WTC11 (cell line): Measurements from ENCODE around the gene C1orf174.

Source experiments
- ARID4B ChIP-seq: sonication (generic); formaldehyde crosslinking; IDR thresholded peaks from 2 replicates; pipeline ENCODE4 v1.8.0; 2023; ENCODE audit warnings: missing genetic modification reagents, mild to moderate bottlenecking, borderline replicate concordance
- ATF1 ChIP-seq: sonication (generic); formaldehyde crosslinking; IDR thresholded peaks from 2 replicates; pipeline ENCODE4 v1.8.1; 2023; ENCODE audit warnings: mild to moderate bottlenecking, moderate library complexity, missing genetic modification reagents
- CTCF ChIP-seq: fragments of 200-600 bp; IDR thresholded peaks from 2 replicates; pipeline ENCODE4 v1.8.0; 2022; ENCODE audit warnings: antibody characterized with exemption
- ETV6 ChIP-seq: sonication (generic); formaldehyde crosslinking; IDR thresholded peaks from 2 replicates; pipeline ENCODE4 v1.8.1; 2022; ENCODE audit warnings: mild to moderate bottlenecking, missing genetic modification reagents
- JAZF1 ChIP-seq: fragments of 250-450 bp; sonication (Bioruptor Pico); IDR thresholded peaks from 2 replicates; pipeline ENCODE4 v1.9.0; 2021; ENCODE audit warnings: moderate library complexity, mild to moderate bottlenecking, inconsistent platforms
- MAX ChIP-seq: sonication (generic); formaldehyde crosslinking; IDR thresholded peaks from 2 replicates; pipeline ENCODE4 v1.8.0; 2022; ENCODE audit warnings: mild to moderate bottlenecking, missing genetic modification reagents
- MLX ChIP-seq: sonication (generic); formaldehyde crosslinking; IDR thresholded peaks from 2 replicates; pipeline ENCODE4 v1.8.1; 2023; ENCODE audit warnings: mild to moderate bottlenecking, missing genetic modification reagents, moderate library complexity
- NR1H2 ChIP-seq: sonication (generic); formaldehyde crosslinking; IDR thresholded peaks from 2 replicates; pipeline ENCODE4 v1.9.0; 2021; ENCODE audit warnings: mild to moderate bottlenecking, moderate library complexity, missing genetic modification reagents
- SMAD3 ChIP-seq: sonication (generic); formaldehyde crosslinking; IDR thresholded peaks from 2 replicates; pipeline ENCODE4 v1.8.0; 2022; ENCODE audit warnings: missing genetic modification reagents, mild to moderate bottlenecking, borderline replicate concordance
- TEAD4 ChIP-seq: sonication (generic); formaldehyde crosslinking; IDR thresholded peaks from 2 replicates; pipeline ENCODE4 v1.8.0; 2022; ENCODE audit warnings: mild to moderate bottlenecking, missing genetic modification reagents
- USF2 ChIP-seq: sonication (generic); formaldehyde crosslinking; IDR thresholded peaks from 2 replicates; pipeline ENCODE4 v1.8.1; 2023; ENCODE audit warnings: mild to moderate bottlenecking, missing genetic modification reagents, moderate library complexity
- ZNF416 ChIP-seq: fragments of 250-450 bp; sonication (Bioruptor Pico); IDR thresholded peaks from 2 replicates; pipeline ENCODE4 v1.9.0; 2021; ENCODE audit warnings: mild to moderate bottlenecking, inconsistent platforms

- TF ChIP-seq CTCF (no peak), NR1H2 (no peak), ARID4B (no peak; the same call in 1 of the 2 replicates), MAX (peak; percentile 53), JAZF1 (CRISPR knock-in tag) (no peak), ZNF416 (no peak), USF2 (CRISPR knock-in tag) (peak; percentile 92), ATF1 (CRISPR knock-in tag) (no peak), MLX (CRISPR knock-in tag) (no peak), TEAD4 (CRISPR knock-in tag) (no peak), ETV6 (CRISPR knock-in tag) (no peak; the same call in 1 of the 2 replicates), SMAD3 (CRISPR knock-in tag) (no peak)
Measured at GRCh38 chr1:3900150-3900968, at the start of gene C1orf174.
